HL-60 (cell line): Measurements from ENCODE around the gene CCDC28A.

Source experiments
- CTCF ChIP-seq: IDR thresholded peaks from one replicate; pipeline ENCODE4 v1.5.1; 2011; ENCODE audit warnings: low read length, control low read depth, inconsistent platforms; ENCODE audit not compliant: insufficient read depth
- REST ChIP-seq: IDR thresholded peaks from 2 replicates; pipeline ENCODE4 v1.6.1; 2012; ENCODE audit warnings: low read depth; ENCODE audit not compliant: insufficient replicate concordance

GRCh38 chr6:138815221-138815620 lies 41.7 kb downstream of the CCDC28A start:
- TF ChIP-seq CTCF, result no peak
- TF ChIP-seq REST, result no peak
